HepG2 (cell line): ENCODE measurements around the gene DYNC2H1.

Experiments
- CBX2 ChIP-seq, 2 experiments: fragments of 200-600 bp in 1 of 2; sonication (generic); formaldehyde crosslinking in 1 of 2; IDR thresholded peaks; 2 replicates each; pipeline versions ENCODE4 v1.7.0 to v1.8.1; 2018 to 2022; ENCODE audit warnings: low read depth in 2 of 2, low read length in 1 of 2, mild to moderate bottlenecking in 1 of 2, missing genetic modification reagents in 1 of 2
- SRSF9 ChIP-seq: fragments of 200-400 bp; formaldehyde crosslinking; IDR thresholded peaks from 2 replicates; pipeline ENCODE4 v1.6.1; 2018; ENCODE audit warnings: borderline replicate concordance, mild to moderate bottlenecking, low read depth, low read length; ENCODE audit not compliant: insufficient read depth, poor library complexity, severe bottlenecking

DNA sequence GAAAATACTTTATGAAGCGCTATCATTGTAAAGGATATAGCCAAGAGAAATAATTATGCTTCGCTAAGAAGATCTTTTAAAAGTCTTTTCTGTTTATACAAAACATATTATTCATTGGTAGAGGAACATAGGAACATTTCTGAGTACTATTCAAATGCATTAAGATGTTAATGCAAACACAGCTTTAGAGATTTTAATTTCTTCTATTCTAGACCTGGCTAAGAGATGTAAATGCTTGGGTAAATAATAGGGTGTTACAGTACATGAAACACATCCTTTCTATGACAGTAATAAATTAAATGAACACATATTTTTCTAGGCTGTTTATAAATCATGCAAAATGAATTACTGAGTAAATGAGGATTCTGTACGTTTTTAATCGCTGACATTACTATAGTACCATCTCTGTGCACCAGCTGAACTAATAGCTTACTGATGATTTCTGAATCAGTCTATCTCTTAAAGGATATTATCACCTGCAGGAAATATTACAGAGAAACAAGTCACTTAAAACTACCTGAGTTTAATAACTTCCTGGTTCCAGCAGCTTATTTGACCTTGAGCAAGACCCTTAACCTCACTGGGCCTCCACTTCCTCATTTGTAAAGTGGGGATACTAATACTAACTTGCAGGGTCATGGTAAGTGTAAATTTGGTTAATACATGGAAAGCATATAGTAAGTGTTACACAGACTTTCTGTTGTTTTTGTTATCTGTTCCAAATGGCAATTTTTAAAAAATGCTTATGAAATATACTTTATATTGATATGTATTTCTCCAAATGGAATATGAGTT lies 344.9 kb downstream of the DYNC2H1 start:
- no peak for TF ChIP-seq SRSF9
- TF ChIP-seq CBX2 (IDR thresholded peaks at IDR 0.05; ENCODE audit: low read depth, low read length) = no peak
- no peak for TF ChIP-seq CBX2 (CRISPR knock-in tag; IDR thresholded peaks at IDR 0.05; ENCODE audit: low read depth)
